ENCODE data around the gene LRRC18. TPM values are rescaled to one million over a fixed set of nuclear protein-coding genes. Genes with fewer than 3 reads are reported as not detected.

Gene LRRC18
- total and polyA plus RNA-seq, 2 donors (not counting 3 experiments of a cell fraction or from before 2014, with no cell fraction given) = not detected

DNA sequence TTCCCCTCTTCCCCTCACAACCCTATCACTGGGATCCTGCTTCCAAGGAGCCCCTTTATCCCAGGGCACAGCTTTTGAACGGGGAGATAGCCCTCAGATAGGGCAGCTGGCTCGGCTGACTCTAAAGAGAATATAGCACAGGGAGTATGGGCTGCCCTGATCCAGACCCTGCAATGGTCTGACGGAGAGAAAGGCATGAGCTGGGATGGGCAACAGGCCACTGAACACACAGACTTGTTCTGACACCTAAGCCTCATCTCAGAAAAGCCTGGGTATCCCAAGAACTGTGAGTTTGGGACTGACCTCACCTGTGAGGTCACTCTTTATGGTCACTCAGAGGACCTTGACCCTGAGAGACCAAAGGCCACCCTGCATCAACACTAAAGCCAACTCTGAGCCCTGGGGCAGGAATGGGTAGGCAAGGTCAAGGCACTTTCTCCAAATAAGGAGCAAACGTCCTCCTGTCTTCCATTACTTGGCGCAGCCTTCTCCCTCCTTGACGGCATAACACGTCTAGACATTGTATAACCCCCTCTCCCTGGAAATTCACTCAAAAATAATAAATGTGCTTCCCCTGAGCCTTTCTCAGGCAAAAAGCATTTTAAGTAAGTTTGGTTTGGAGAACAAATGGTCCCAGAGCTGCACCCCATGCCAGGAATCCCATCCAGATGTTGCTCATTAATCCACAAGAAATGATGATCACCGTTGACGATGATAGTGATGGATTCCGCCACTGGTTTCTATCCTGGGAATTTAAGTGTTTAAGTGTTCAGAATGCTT is 8.2 kb upstream of the LRRC18 start:
- POLR2A ChIA-PET = no interaction called here
- Histone ChIP-seq H3K9ac (replicated peaks; ENCODE audit: extremely low read depth, insufficient read depth, low read length) (peak overlapping the region; percentile 0), H3K27ac (ENCODE audit: insufficient read depth, low read depth, low read length) (peak overlapping the region; percentile 74), H3K27me3 (ENCODE audit: control insufficient read depth in 2 of 2, insufficient read depth in 2 of 2, low read length in 2 of 2) (no peaks in the 10 kb centered on the region), H3K4me1 (ENCODE audit: control insufficient read depth, extremely low read depth, insufficient read depth, low read length) (peaks cover 32% of the 10 kb centered on the region), H4K20me1 (replicated peaks; ENCODE audit: control insufficient read depth, extremely low read depth, insufficient read depth, low read length) (no peaks in the 10 kb centered on the region), H3K9me3 (replicated peaks; ENCODE audit: control insufficient read depth, insufficient read depth, low read length) (no peaks in the 10 kb centered on the region), H3K4me3 (replicated peaks in 1 of 3; ENCODE audit: insufficient read depth in 1 of 3, low read depth in 1 of 3, low read length in 3 of 3) (no peak overlapping the region), H2AFZ (ENCODE audit: low read depth, low read length) (peak overlapping the region; percentile 14), H3K4me2 (ENCODE audit: insufficient read depth, low read length) (peak overlapping the region; percentile 54), H3K79me2 (ENCODE audit: control insufficient read depth, insufficient read depth, low read length) (no peaks in the 10 kb centered on the region), H3K36me3 (ENCODE audit: control insufficient read depth in 2 of 2, extremely low read depth in 1 of 2, insufficient read depth in 2 of 2, low read length in 2 of 2) (no peaks in the 10 kb centered on the region), H3K9me1 (replicated peaks; ENCODE audit: control insufficient read depth, extremely low read depth, insufficient read depth, low read length) (no peaks in the 10 kb centered on the region)
- intact Hi-C loops (cut with micrococcal nuclease) (loop anchor here (1.0 to 10.0 kb wide), 5 partner anchors 33 to 583 kb away; partner anchors contain the start of gene ARHGAP22), dilution Hi-C loops (cut with MboI; ENCODE audit: extremely low pct_ligation_motif_present, low sequenced_read_pairs) (no loop called here)
- CTCF ChIA-PET = no interaction called here
- no TSS peak for BruUV-seq (replicated peaks)
- TF ChIP-seq GATA2 (IDR thresholded peaks at IDR 0.05; ENCODE audit: insufficient read depth, insufficient read length, low read depth, low read length) (no peak), FOS (IDR thresholded peaks at IDR 0.05; ENCODE audit: borderline replicate concordance, insufficient read depth, low read length) (no peak), POLR2AphosphoS5 (IDR thresholded peaks at IDR 0.05; ENCODE audit: insufficient read depth, low read depth, low read length) (no peak)
- TF ChIP-seq, protein P1, sequence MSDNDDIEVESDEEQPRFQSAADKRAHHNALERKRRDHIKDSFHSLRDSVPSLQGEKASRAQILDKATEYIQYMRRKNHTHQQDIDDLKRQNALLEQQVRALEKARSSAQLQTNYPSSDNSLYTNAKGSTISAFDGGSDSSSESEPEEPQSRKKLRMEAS (IDR thresholded peaks at IDR 0.05; ENCODE audit: insufficient read depth, insufficient read length) = no peak
- FAIRE-seq = peak; percentile 61
- no peak for DNase-seq (ENCODE audit: low read depth, low spot score)

GRCh38 chr10:48946891-48947500 is 7.4 kb upstream of the LRRC18 start:
- intact Hi-C loops (cut with micrococcal nuclease) (loop anchor here (1.0 to 10.0 kb wide), 5 partner anchors 34 to 582 kb away; partner anchors contain the start of gene ARHGAP22), dilution Hi-C loops (cut with MboI; ENCODE audit: extremely low pct_ligation_motif_present, low sequenced_read_pairs) (no loop called here)
- H3K27ac ChIP-seq (ENCODE audit: insufficient read depth, low read depth, low read length) = peak overlapping the region; percentile 74
- ChIA-PET CTCF (interaction anchor here (0.7 kb wide), 1 partner anchor 38 kb away, joined by 4 read pairs; no protein-coding TSS in a partner anchor), POLR2A (no interaction called here)
- no peaks in the 10 kb centered on the region for H3K27me3 ChIP-seq (ENCODE audit: control insufficient read depth in 2 of 2, insufficient read depth in 2 of 2, low read length in 2 of 2)
- H3K4me2 ChIP-seq (ENCODE audit: insufficient read depth, low read length) = peak overlapping the region; percentile 54
- TF ChIP-seq JUN (IDR thresholded peaks at IDR 0.05; ENCODE audit: borderline replicate concordance, insufficient read depth, insufficient read length, low read depth) (peak; percentile 70), GATA2 (IDR thresholded peaks at IDR 0.05; ENCODE audit: insufficient read depth, insufficient read length, low read depth, low read length) (no peak), FOS (IDR thresholded peaks at IDR 0.05; ENCODE audit: borderline replicate concordance, insufficient read depth, low read length) (peak; percentile 65)
- FAIRE-seq = peak; percentile 87
- H3K79me2 ChIP-seq (ENCODE audit: control insufficient read depth, insufficient read depth, low read length) = no peaks in the 10 kb centered on the region
- H3K36me3 ChIP-seq (ENCODE audit: control insufficient read depth in 2 of 2, extremely low read depth in 1 of 2, insufficient read depth in 2 of 2, low read length in 2 of 2) = no peaks in the 10 kb centered on the region
- H3K9me3 ChIP-seq (replicated peaks; ENCODE audit: control insufficient read depth, insufficient read depth, low read length) = no peaks in the 10 kb centered on the region
- H3K4me3 ChIP-seq (replicated peaks in 1 of 3; ENCODE audit: insufficient read depth in 1 of 3, low read depth in 1 of 3, low read length in 3 of 3) = no peak overlapping the region
- DNase-seq (ENCODE audit: low read depth, low spot score) = peak; percentile 91
- BruUV-seq (replicated peaks) = no TSS peak
- no peaks in the 10 kb centered on the region for H3K9me1 ChIP-seq (replicated peaks; ENCODE audit: control insufficient read depth, extremely low read depth, insufficient read depth, low read length)
- peak overlapping the region; percentile 35 for H2AFZ ChIP-seq (ENCODE audit: low read depth, low read length)
- H3K4me1 ChIP-seq (ENCODE audit: control insufficient read depth, extremely low read depth, insufficient read depth, low read length) = peaks cover 32% of the 10 kb centered on the region
- H3K9ac ChIP-seq (replicated peaks; ENCODE audit: extremely low read depth, insufficient read depth, low read length) = peak overlapping the region; percentile 49
- H4K20me1 ChIP-seq (replicated peaks; ENCODE audit: control insufficient read depth, extremely low read depth, insufficient read depth, low read length) = no peaks in the 10 kb centered on the region
